IMR-90 (cell line): Measurements from ENCODE around the gene ZNF484. TPM values are rescaled to one million over a fixed set of nuclear protein-coding genes. Genes with fewer than 3 reads are reported as not detected.

Experiments used
- ATAC-seq: fragments of 200-7000 bp; cut with Tn5 transposase; 2 replicates; pipeline ENCODE4 v1.9.1; 2020; ENCODE audit warnings: low read depth, mild to moderate bottlenecking, moderate library complexity
- BruUV-seq: library from RNA; stranded (reverse); fragments of 400-500 nt; replicated peaks from 2 replicates; lab custom pipeline; 2021; lab: Mats Ljungman, UMichigan
- CTCF ChIA-PET: fragments of 300-600 bp; formaldehyde crosslinking; extraction: SDS; loops from one replicate; lab custom pipeline; 2021; ENCODE audit warnings: antibody characterized with exemption; lab: Yijun Ruan, JAX
- POLR2A ChIA-PET: fragments of 300-600 bp; sonication (Branson Sonifier 250); formaldehyde crosslinking; loops from one replicate; lab custom pipeline; 2022; ENCODE audit warnings: antibody characterized with exemption; ENCODE audit not compliant: unreplicated experiment; lab: Charles Lee
- DNase-seq: peaks from one replicate; pipeline ENCODE4 v3.0.0; 2013
- H2AFZ ChIP-seq: replicated peaks from 2 replicates; pipeline ENCODE3; 2013; ENCODE audit warnings: low read length, mild to moderate bottlenecking; ENCODE audit not compliant: poor library complexity
- H2AK5ac ChIP-seq: 2 replicates; pipeline ENCODE4 v1.6.1; 2013; ENCODE audit warnings: low read depth, low read length, inconsistent platforms
- H2AK9ac ChIP-seq: replicated peaks from 2 replicates; pipeline ENCODE3; 2013; ENCODE audit warnings: mild to moderate bottlenecking, low read depth, low read length, moderate library complexity; ENCODE audit not compliant: poor library complexity
- H2BK120ac ChIP-seq: 2 replicates; pipeline ENCODE4 v1.6.1; 2013; ENCODE audit warnings: low read depth, low read length, inconsistent platforms
- H2BK15ac ChIP-seq: 3 replicates; pipeline ENCODE4 v1.6.1; 2013; ENCODE audit warnings: low read depth, low read length, inconsistent platforms
- H2BK20ac ChIP-seq: 2 replicates; pipeline ENCODE4 v1.6.1; 2013; ENCODE audit warnings: low read depth, mild to moderate bottlenecking, inconsistent platforms, low read length, moderate library complexity
- H2BK5ac ChIP-seq: 2 replicates; pipeline ENCODE4 v1.6.1; 2013; ENCODE audit warnings: mild to moderate bottlenecking, low read depth, low read length, inconsistent platforms; ENCODE audit not compliant: poor library complexity, severe bottlenecking
- H3K14ac ChIP-seq: replicated peaks from 2 replicates; pipeline ENCODE4 v1.6.1; 2013; ENCODE audit warnings: low read depth, low read length, inconsistent platforms
- H3K18ac ChIP-seq: 2 replicates; pipeline ENCODE4 v1.6.1; 2013; ENCODE audit warnings: low read depth, low read length, control low read depth
- H3K23ac ChIP-seq: 2 replicates; pipeline ENCODE4 v1.6.1; 2013; ENCODE audit warnings: low read depth, low read length, inconsistent platforms
- H3K27ac ChIP-seq: 2 replicates; pipeline ENCODE4 v1.5.1; 2013; ENCODE audit warnings: mild to moderate bottlenecking, control low read depth, low read length; ENCODE audit not compliant: insufficient read depth
- H3K27me3 ChIP-seq: 2 replicates; pipeline ENCODE4 v1.6.1; 2013; ENCODE audit warnings: low read length; ENCODE audit not compliant: control insufficient read depth, insufficient read depth
- H3K36me3 ChIP-seq: 2 replicates; pipeline ENCODE4 v1.6.1; 2013; ENCODE audit warnings: low read length, mixed read lengths; ENCODE audit not compliant: control insufficient read depth, insufficient read depth
- H3K4ac ChIP-seq: 2 replicates; pipeline ENCODE4 v1.6.1; 2013; ENCODE audit warnings: low read depth, low read length, inconsistent platforms
- H3K4me1 ChIP-seq: 2 replicates; pipeline ENCODE4 v1.6.1; 2013; ENCODE audit warnings: low read length, mixed read lengths; ENCODE audit not compliant: control insufficient read depth, insufficient read depth
- H3K4me2 ChIP-seq: 2 replicates; pipeline ENCODE4 v1.6.1; 2013; ENCODE audit warnings: low read depth, mild to moderate bottlenecking, control low read depth, low read length, moderate library complexity
- H3K4me3 ChIP-seq: 2 replicates; pipeline ENCODE4 v1.5.1; 2013; ENCODE audit warnings: low read depth, mild to moderate bottlenecking, control low read depth, low read length, moderate library complexity; ENCODE audit not compliant: insufficient read depth
- H3K56ac ChIP-seq: 2 replicates; pipeline ENCODE4 v1.6.1; 2013; ENCODE audit warnings: low read length, inconsistent platforms; ENCODE audit not compliant: insufficient read depth; ENCODE audit errors: extremely low read depth
- H3K79me1 ChIP-seq, 2 experiments: 2 replicates each; pipeline ENCODE4 v1.6.1; 2013; ENCODE audit warnings: low read length in 2 of 2, inconsistent platforms in 1 of 2, low read depth in 1 of 2
- H3K9ac ChIP-seq: 2 replicates; pipeline ENCODE4 v1.6.1; 2013; ENCODE audit warnings: low read depth, low read length, control low read depth
- H3K9me1 ChIP-seq: 2 replicates; pipeline ENCODE4 v1.6.1; 2013; ENCODE audit warnings: low read length, inconsistent platforms; ENCODE audit not compliant: insufficient read depth
- H3K9me3 ChIP-seq: 2 replicates; pipeline ENCODE4 v1.6.1; 2013; ENCODE audit warnings: low read length; ENCODE audit not compliant: control insufficient read depth, insufficient read depth
- H4K20me1 ChIP-seq: 2 replicates; pipeline ENCODE4 v1.6.1; 2013; ENCODE audit warnings: low read length, inconsistent platforms; ENCODE audit not compliant: insufficient read depth
- H4K5ac ChIP-seq: 2 replicates; pipeline ENCODE4 v1.6.1; 2013; ENCODE audit warnings: mild to moderate bottlenecking, low read depth, low read length, control low read depth
- H4K8ac ChIP-seq, 2 experiments: 2 replicates each; pipeline ENCODE4 v1.6.1; 2013; ENCODE audit warnings: low read depth in 2 of 2, low read length in 2 of 2, control low read depth in 1 of 2, inconsistent platforms in 1 of 2
- H4K91ac ChIP-seq: 2 replicates; pipeline ENCODE4 v1.6.1; 2013; ENCODE audit warnings: low read depth, low read length, inconsistent platforms; ENCODE audit not compliant: insufficient read depth
- BHLHE40 ChIP-seq: fragments of 150-350 bp; IDR thresholded peaks from 2 replicates; pipeline ENCODE4 v1.6.1; 2016; ENCODE audit warnings: mild to moderate bottlenecking, low read depth, low read length
- CEBPB ChIP-seq: IDR thresholded peaks from 2 replicates; pipeline ENCODE4 v1.6.1; 2012; ENCODE audit warnings: low read depth, low read length, improper control_type of control experiment
- CHD1 ChIP-seq: IDR thresholded peaks from 2 replicates; pipeline ENCODE4 v1.6.1; 2012; ENCODE audit warnings: low read depth, low read length, improper control_type of control experiment
- FOS ChIP-seq: fragments of 150-350 bp; IDR thresholded peaks from 2 replicates; pipeline ENCODE4 v1.6.1; 2016; ENCODE audit warnings: low read depth, low read length
- MAFK ChIP-seq: IDR thresholded peaks from 2 replicates; pipeline ENCODE4 v1.6.1; 2012; ENCODE audit warnings: low read depth, low read length, improper control_type of control experiment
- MAZ ChIP-seq: IDR thresholded peaks from 2 replicates; pipeline ENCODE4 v1.6.1; 2012; ENCODE audit warnings: low read depth, mild to moderate bottlenecking, low read length, improper control_type of control experiment, moderate library complexity, borderline replicate concordance
- MXI1 ChIP-seq: IDR thresholded peaks from 2 replicates; pipeline ENCODE4 v1.6.1; 2012; ENCODE audit warnings: low read depth, mild to moderate bottlenecking, low read length, moderate library complexity, borderline replicate concordance
- NFE2L2 ChIP-seq: fragments of 150-350 bp; IDR thresholded peaks from 2 replicates; pipeline ENCODE4 v1.6.1; 2016; ENCODE audit warnings: low read depth, mild to moderate bottlenecking, low read length
- POLR2A ChIP-seq: IDR thresholded peaks from 2 replicates; pipeline ENCODE4 v1.6.1; 2012; ENCODE audit warnings: mild to moderate bottlenecking, low read depth, low read length
- RAD21 ChIP-seq: IDR thresholded peaks from 2 replicates; pipeline ENCODE4 v1.6.1; 2012; ENCODE audit warnings: low read length, improper control_type of control experiment
- RCOR1 ChIP-seq: IDR thresholded peaks from 2 replicates; pipeline ENCODE4 v1.6.1; 2012; ENCODE audit warnings: mild to moderate bottlenecking, low read length, improper control_type of control experiment; ENCODE audit not compliant: insufficient replicate concordance
- RFX5 ChIP-seq: IDR thresholded peaks from 2 replicates; pipeline ENCODE4 v1.8.0; 2012; ENCODE audit warnings: low read depth, mild to moderate bottlenecking, low read length, moderate library complexity
- SMC3 ChIP-seq: fragments of 150-350 bp; IDR thresholded peaks from 2 replicates; pipeline ENCODE4 v1.6.1; 2016; ENCODE audit warnings: low read depth, mild to moderate bottlenecking, antibody characterized with exemption, low read length, moderate library complexity
- WGBS, 2 experiments: methylation state at CpG; one replicate each; pipeline versions ENCODE4 v1.1.5 to v1.1.7; 2013; ENCODE audit warnings: missing lambda C conversion rate in 2 of 2; ENCODE audit not compliant: insufficient read length in 1 of 2; ENCODE audit errors: extremely low coverage in 2 of 2; 5-methylcytosine and 5-hydroxymethylcytosine counted together
- dilution Hi-C: fragments of 300-500 bp; cut with HindIII; formaldehyde crosslinking; loops from one replicate; pipeline ENCODE4 v1.14.3; 2018; ENCODE audit warnings: low sequenced_read_pairs; ENCODE audit not compliant: unreplicated experiment
- in situ Hi-C: fragments of 300-500 bp; cut with MboI; formaldehyde crosslinking; loops from 3 replicates; pipeline ENCODE4 v1.14.3; 2019; ENCODE audit warnings: low sequenced_read_pairs, inconsistent platforms, mixed read lengths
- intact Hi-C: fragments of 100-400 bp; cut with micrococcal nuclease; formaldehyde crosslinking; loops from 2 replicates; pipeline ENCODE4 v1.10.0; 2022
- polyA plus RNA-seq, 3 experiments: library from polyadenylated mRNA; depleted of rRNA; stranded (reverse); fragments of >200 nt; gene quantifications; 2 replicates each; pipeline ENCODE4 v1.2.3, GENCODE V29; 2012; ENCODE audit warnings: low replicate concordance in 1 of 3
- total RNA-seq: library from RNA; depleted of rRNA; stranded (reverse); fragments of >200 nt; gene quantifications from 2 replicates; pipeline ENCODE4 v1.2.3, GENCODE V29; 2012
- TF ChIP-seq, protein P1 (sequence below): fragments of 150-350 bp; IDR thresholded peaks from 2 replicates; pipeline ENCODE4 v1.6.1; 2017; ENCODE audit warnings: mild to moderate bottlenecking, antibody characterized with exemption, low read length, low read depth
- TF ChIP-seq, protein P2 (sequence below): fragments of 150-350 bp; IDR thresholded peaks from 2 replicates; pipeline ENCODE4 v1.6.1; 2016; ENCODE audit warnings: low read depth, mild to moderate bottlenecking, low read length, moderate library complexity, borderline replicate concordance
- TF ChIP-seq, protein P3 (sequence below): conservative IDR thresholded peaks from 2 replicates; pipeline ENCODE4 v1.5.1; 2012; ENCODE audit warnings: mild to moderate bottlenecking, low read depth, low read length, improper control_type of control experiment

Gene ZNF484
- total and polyA plus RNA-seq, 2 of the 4 experiments (the other 2 are of a cell fraction), result 1.4 to 11.8 TPM

DNA sequence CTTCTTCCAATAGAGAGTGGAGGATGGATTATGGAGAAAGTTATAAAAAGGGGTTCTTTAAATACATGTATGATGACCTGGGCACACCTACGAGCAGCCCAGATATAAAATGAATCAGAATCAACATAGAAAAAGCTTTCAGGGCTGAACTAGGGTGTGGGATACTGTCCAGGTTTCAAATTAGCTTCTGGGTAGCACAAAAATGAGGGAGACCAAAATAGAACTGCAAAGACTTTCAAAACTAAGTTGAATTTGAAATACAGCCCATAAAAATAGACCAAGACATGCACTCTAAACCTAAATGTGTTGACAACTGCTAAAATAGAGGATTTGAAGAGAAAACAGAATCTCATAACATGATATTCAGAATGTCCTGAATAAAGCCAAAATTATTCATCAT is 17.0 kb downstream of the ZNF484 start:
- peaks cover 4% of the 10 kb centered on the region; the same call in 1 of the 2 replicates for H3K9me3 ChIP-seq
- no peak overlapping the region for H2AFZ ChIP-seq
- no peaks in the 10 kb centered on the region for H3K9me1 ChIP-seq
- H3K4me1 ChIP-seq, result no peaks in the 10 kb centered on the region
- intact Hi-C loops (no loop called here), dilution Hi-C loops (no loop called here), in situ Hi-C loops (no loop called here)
- H3K4me2 ChIP-seq, result no peak overlapping the region
- H3K56ac ChIP-seq, result no peak overlapping the region
- no peak overlapping the region for H2AK9ac ChIP-seq
- no peak overlapping the region for H3K4ac ChIP-seq
- no peak overlapping the region for H2BK20ac ChIP-seq
- no peak overlapping the region for H4K8ac ChIP-seq
- no peak overlapping the region for H4K5ac ChIP-seq
- CTCF ChIA-PET, result no interaction called here
- WGBS, 2 experiments, result no CpG with 5 or more reads among the region's 1 CpG
- no peak overlapping the region for H3K18ac ChIP-seq
- no peak overlapping the region for H3K23ac ChIP-seq
- POLR2A ChIA-PET, result no interaction called here
- no peak overlapping the region for H4K91ac ChIP-seq
- TF ChIP-seq, protein P1, sequence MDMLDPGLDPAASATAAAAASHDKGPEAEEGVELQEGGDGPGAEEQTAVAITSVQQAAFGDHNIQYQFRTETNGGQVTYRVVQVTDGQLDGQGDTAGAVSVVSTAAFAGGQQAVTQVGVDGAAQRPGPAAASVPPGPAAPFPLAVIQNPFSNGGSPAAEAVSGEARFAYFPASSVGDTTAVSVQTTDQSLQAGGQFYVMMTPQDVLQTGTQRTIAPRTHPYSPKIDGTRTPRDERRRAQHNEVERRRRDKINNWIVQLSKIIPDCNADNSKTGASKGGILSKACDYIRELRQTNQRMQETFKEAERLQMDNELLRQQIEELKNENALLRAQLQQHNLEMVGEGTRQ, result no peak
- TF ChIP-seq RFX5 (no peak), FOS (no peak), MXI1 (no peak), MAFK (no peak), MAZ (no peak), CEBPB (no peak), SMC3 (no peak), BHLHE40 (no peak), POLR2A (no peak), CHD1 (no peak), RCOR1 (no peak), NFE2L2 (no peak), RAD21 (no peak)
- TF ChIP-seq, protein P2, sequence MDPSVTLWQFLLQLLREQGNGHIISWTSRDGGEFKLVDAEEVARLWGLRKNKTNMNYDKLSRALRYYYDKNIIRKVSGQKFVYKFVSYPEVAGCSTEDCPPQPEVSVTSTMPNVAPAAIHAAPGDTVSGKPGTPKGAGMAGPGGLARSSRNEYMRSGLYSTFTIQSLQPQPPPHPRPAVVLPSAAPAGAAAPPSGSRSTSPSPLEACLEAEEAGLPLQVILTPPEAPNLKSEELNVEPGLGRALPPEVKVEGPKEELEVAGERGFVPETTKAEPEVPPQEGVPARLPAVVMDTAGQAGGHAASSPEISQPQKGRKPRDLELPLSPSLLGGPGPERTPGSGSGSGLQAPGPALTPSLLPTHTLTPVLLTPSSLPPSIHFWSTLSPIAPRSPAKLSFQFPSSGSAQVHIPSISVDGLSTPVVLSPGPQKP, result no peak
- TF ChIP-seq, protein P3, sequence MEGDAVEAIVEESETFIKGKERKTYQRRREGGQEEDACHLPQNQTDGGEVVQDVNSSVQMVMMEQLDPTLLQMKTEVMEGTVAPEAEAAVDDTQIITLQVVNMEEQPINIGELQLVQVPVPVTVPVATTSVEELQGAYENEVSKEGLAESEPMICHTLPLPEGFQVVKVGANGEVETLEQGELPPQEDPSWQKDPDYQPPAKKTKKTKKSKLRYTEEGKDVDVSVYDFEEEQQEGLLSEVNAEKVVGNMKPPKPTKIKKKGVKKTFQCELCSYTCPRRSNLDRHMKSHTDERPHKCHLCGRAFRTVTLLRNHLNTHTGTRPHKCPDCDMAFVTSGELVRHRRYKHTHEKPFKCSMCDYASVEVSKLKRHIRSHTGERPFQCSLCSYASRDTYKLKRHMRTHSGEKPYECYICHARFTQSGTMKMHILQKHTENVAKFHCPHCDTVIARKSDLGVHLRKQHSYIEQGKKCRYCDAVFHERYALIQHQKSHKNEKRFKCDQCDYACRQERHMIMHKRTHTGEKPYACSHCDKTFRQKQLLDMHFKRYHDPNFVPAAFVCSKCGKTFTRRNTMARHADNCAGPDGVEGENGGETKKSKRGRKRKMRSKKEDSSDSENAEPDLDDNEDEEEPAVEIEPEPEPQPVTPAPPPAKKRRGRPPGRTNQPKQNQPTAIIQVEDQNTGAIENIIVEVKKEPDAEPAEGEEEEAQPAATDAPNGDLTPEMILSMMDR, result no peak
- H2BK120ac ChIP-seq, result no peak overlapping the region
- H4K20me1 ChIP-seq, result peaks cover 3% of the 10 kb centered on the region; the same call in 1 of the 2 replicates
- H3K36me3 ChIP-seq, result peaks cover 20% of the 10 kb centered on the region
- no peak for DNase-seq
- H2BK15ac ChIP-seq, result no peak overlapping the region
- H3K9ac ChIP-seq, result no peak overlapping the region
- peaks cover 15 to 22% of the 10 kb centered on the region in 2 experiments for H3K79me1 ChIP-seq
- no peaks in the 10 kb centered on the region for H3K27me3 ChIP-seq
- no peak overlapping the region for H3K27ac ChIP-seq
- ATAC-seq, result no peak
- no peak overlapping the region for H3K4me3 ChIP-seq
- H3K14ac ChIP-seq, result no peak overlapping the region
- H2BK5ac ChIP-seq, result no peak overlapping the region
- H2AK5ac ChIP-seq, result no peak overlapping the region
- BruUV-seq, result no TSS peak
